Heart right ventricle (tissue), 16 donors: ENCODE results near the gene C2CD2. TPM values are rescaled to one million over a fixed set of nuclear protein-coding genes. Genes with fewer than 3 reads are reported as not detected.

Experiments
- ATAC-seq, 8 donors: fragments of 200-7000 bp; cut with Tn5 transposase; one replicate each; pipeline ENCODE4 v1.9.1; 2020; ENCODE audit warnings: mild to moderate bottlenecking in 8 of 8, moderate library complexity in 8 of 8, moderate number of reproducible peaks in 1 of 8
- DNase-seq, 2 donors: peaks; one replicate each; pipeline ENCODE4 v3.0.0-alpha.2; 2020
- H3K27ac ChIP-seq, 10 donors: fragments of 200-600 bp; sonication (generic) in 2 of 10; one replicate each; pipeline versions ENCODE4 v1.5.0 to v1.8.0; 2020 to 2022; ENCODE audit warnings: mild to moderate bottlenecking in 3 of 10
- H3K27me3 ChIP-seq, 7 donors: fragments of 200-600 bp; one replicate each; pipeline ENCODE4 v1.8.0; 2021 to 2022; ENCODE audit warnings: mild to moderate bottlenecking in 2 of 7
- H3K36me3 ChIP-seq, 9 donors: fragments of 200-600 bp; sonication (generic) in 1 of 9; one replicate each; pipeline versions ENCODE4 v1.5.0 to v1.8.0; 2020 to 2022; ENCODE audit warnings: mild to moderate bottlenecking in 2 of 9
- H3K4me1 ChIP-seq, 9 donors: fragments of 200-600 bp; sonication (generic) in 1 of 9; one replicate each; pipeline versions ENCODE4 v1.5.0 to v1.8.0; 2020 to 2022; ENCODE audit warnings: mild to moderate bottlenecking in 4 of 9
- H3K4me3 ChIP-seq, 10 donors: fragments of 200-600 bp; sonication (generic) in 2 of 10; one replicate each; pipeline versions ENCODE4 v1.5.0 to v1.8.0; 2020 to 2022; ENCODE audit warnings: mild to moderate bottlenecking in 7 of 10, moderate library complexity in 2 of 10
- H3K9me3 ChIP-seq, 11 donors: fragments of 200-600 bp in 10 of 11; sonication (generic) in 2 of 11; one replicate each; pipeline versions ENCODE4 v1.5.0 to v1.8.0; 2013 to 2022; ENCODE audit warnings: mild to moderate bottlenecking in 2 of 11, control low read depth in 1 of 11, moderate library complexity in 1 of 11
- CTCF ChIP-seq, 9 donors: fragments of 200-600 bp; sonication (generic) in 2 of 9; IDR thresholded peaks; one replicate each; pipeline versions ENCODE4 v1.5.0 to v1.8.0; 2021 to 2022; ENCODE audit warnings: antibody characterized with exemption in 9 of 9, mild to moderate bottlenecking in 5 of 9, moderate library complexity in 1 of 9
- WGBS, 2 donors: extraction: QIAGEN DNeasy Blood & Tissue Kit; methylation state at CpG; one replicate each; pipeline ENCODE4 v1.1.7; 2013; ENCODE audit warnings: inconsistent platforms in 1 of 2; 5-methylcytosine and 5-hydroxymethylcytosine counted together
- intact Hi-C, 10 donors: fragments of 100-400 bp; cut with DNase I; formaldehyde crosslinking; loops; one replicate each; pipeline versions ENCODE4 v1.11.1 to v1.14.2; 2022
- polyA plus RNA-seq, 2 donors: library from polyadenylated mRNA; stranded (reverse); fragments of 200-250 nt; gene quantifications; one replicate each; pipeline ENCODE4 v1.2.3, GENCODE V29; 2013
- total RNA-seq, 10 donors: library from RNA; stranded (reverse); fragmentation: NEBNext Ultra II Directional in 3 of 10; extraction: Animal tissue kit (Norgen Biotek cat#: 25700) in 3 of 10; gene quantifications; one replicate each; pipeline versions ENCODE4 v1.2.1 to v1.2.4, GENCODE V29; 2021 to 2023
- donor health status: Arrhythmogenic right ventricular cardiomyopathy.
- donor health status: ischemic (EF 13 %, LVEDD 7.1; RV severe dilation, severe dysfunction).
- donor health status: healthy with polysubstance abuse.
- donor health status: DM: no; HTN: yes; CAD: no.
- donor health status: DM: no; HTN: no; CAD: no.
- donor health status: ischemic (EF 25% LVEDD 6.9; RV normal size, moderate dysfunction).
- donor health status: ischemic (EF 25% LVEDD 5.7; RV mildly dilated, moderate dysfunction).
- donor health status: healthy.
- donor health status: DM: yes; HTN: yes; CAD: no.
- donor health status: Ischemic cardiomyopathy.
- donor health status: ischemic (EF 35%, LVEDD 5.7; RV mildly dilated, moderate dysfunction).
- donor health status: nonischemic (EF 11% LVEDD 7.7; RV severe dilation, severe dysfunction).
- donor health status: DM: yes; HTN: yes; CAD: no.
- donor health status: PGD.
- donor health status: ischemic (EF 29% LVEDD 5.4; RV normal size, mild dysfunction).
- donor health status: nonischemic (EF 23%, LVEDD 6.1; RV moderate dilation, normal function).

Gene C2CD2
- total and polyA plus RNA-seq, 12 donors: 4.5 to 11.1 (median 6.6) TPM

DNA sequence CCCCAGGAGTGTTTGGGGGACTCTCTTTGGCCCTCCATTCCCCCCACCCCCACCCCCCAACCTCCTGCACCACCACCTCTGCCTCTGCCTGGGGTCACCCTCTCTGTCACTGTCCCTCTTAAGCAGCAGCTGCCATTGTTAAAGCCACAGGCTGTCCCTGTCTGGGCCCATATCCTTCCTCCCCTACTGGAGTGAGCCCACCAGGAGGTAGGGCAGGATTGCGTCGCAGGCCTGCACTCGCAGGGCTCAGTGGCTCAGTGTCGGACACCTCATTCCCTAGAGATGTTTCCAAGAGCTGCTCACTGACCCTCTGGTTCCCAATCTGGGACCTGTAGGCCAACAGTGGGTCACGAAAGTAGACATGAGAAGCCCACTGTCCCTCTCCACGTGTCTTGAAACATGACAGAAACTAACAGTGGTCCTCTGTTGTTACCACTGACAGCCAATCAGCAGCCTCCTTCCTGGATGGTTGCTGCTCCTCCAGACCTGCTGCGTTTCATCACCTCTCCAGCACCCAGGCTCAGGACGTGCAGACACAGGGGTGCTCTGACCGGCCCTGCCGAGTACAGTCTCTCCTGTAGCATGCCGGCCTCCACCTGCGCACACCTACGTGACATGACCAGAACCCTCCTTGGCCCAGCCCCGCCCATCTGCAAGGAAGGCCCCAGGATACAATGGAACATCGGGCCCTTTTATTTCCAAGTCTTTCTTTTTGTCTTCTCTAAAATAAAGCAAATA is 82.4 kb downstream of the C2CD2 start:
- Histone ChIP-seq H3K27me3 (no peaks in the 10 kb centered on the region), H3K9me3 (no peaks in the 10 kb centered on the region), H3K36me3 (no peaks in the 10 kb centered on the region), H3K4me3 (no peak overlapping the region), H3K4me1 (no peaks in the 10 kb centered on the region), H3K27ac (no peak overlapping the region)
- no peak for DNase-seq
- intact Hi-C loops: no loop called here
- WGBS, 2 donors: 85 to 91% methylated on average over 15 of the region's 15 CpGs
- ATAC-seq: no peak
- TF ChIP-seq CTCF (IDR thresholded peaks at IDR 0.05): no peak

- intact Hi-C loops: no loop called here
- WGBS, 2 donors: 87 to 90% methylated on average over 9 of the region's 9 CpGs
These were observed 84.0 kb downstream of the C2CD2 start for GRCh38 chr21:41869771-41870170.

GRCh38 chr21:41868062-41868710 is 85.6 kb downstream of the C2CD2 start:
- 76 to 77% methylated on average over 10 of the region's 10 CpGs for WGBS, 2 donors
- TF ChIP-seq CTCF (IDR thresholded peaks at IDR 0.05): no peak

More at GRCh38 chr21:41869771-41870170, 84.0 kb downstream of the C2CD2 start:
- ATAC-seq: no peak
- H3K4me3 ChIP-seq: no peak overlapping the region
- TF ChIP-seq CTCF (IDR thresholded peaks at IDR 0.05): no peak
- DNase-seq: no peak
- H3K36me3 ChIP-seq: no peaks in the 10 kb centered on the region
- no peaks in the 10 kb centered on the region for H3K9me3 ChIP-seq
- no peaks in the 10 kb centered on the region for H3K4me1 ChIP-seq
- H3K27ac ChIP-seq: no peak overlapping the region
- H3K27me3 ChIP-seq: no peaks in the 10 kb centered on the region

GRCh38 chr21:41867313-41867712 is 86.5 kb downstream of the C2CD2 start:
- TF ChIP-seq CTCF (IDR thresholded peaks at IDR 0.05): no peak
- 95 to 96% methylated on average over 8 of the region's 8 CpGs for WGBS, 2 donors
- intact Hi-C loops: no loop called here

More at GRCh38 chr21:41868062-41868710, 85.6 kb downstream of the C2CD2 start:
- ATAC-seq (peak in 1 of 8 donors; percentile 39), DNase-seq (no peak)
- peaks cover 0 to 5% (median 0%) of the 10 kb centered on the region in 9 donors for H3K4me1 ChIP-seq
- intact Hi-C loops: no loop called here
- H3K9me3 ChIP-seq: no peaks in the 10 kb centered on the region
- no peaks in the 10 kb centered on the region for H3K27me3 ChIP-seq
- no peaks in the 10 kb centered on the region for H3K36me3 ChIP-seq
- H3K4me3 ChIP-seq: no peak overlapping the region
- no peak overlapping the region for H3K27ac ChIP-seq

More at GRCh38 chr21:41867313-41867712, 86.5 kb downstream of the C2CD2 start:
- H3K27me3 ChIP-seq: no peaks in the 10 kb centered on the region
- no peaks in the 10 kb centered on the region for H3K9me3 ChIP-seq
- peaks cover 0 to 14% (median 0%) of the 10 kb centered on the region in 9 donors for H3K4me1 ChIP-seq
- H3K36me3 ChIP-seq: no peaks in the 10 kb centered on the region
- no peak overlapping the region for H3K27ac ChIP-seq
- ATAC-seq (no peak), DNase-seq (no peak)
- no peak overlapping the region for H3K4me3 ChIP-seq
